Measurements from ENCODE around the gene AQP3.

DNA sequence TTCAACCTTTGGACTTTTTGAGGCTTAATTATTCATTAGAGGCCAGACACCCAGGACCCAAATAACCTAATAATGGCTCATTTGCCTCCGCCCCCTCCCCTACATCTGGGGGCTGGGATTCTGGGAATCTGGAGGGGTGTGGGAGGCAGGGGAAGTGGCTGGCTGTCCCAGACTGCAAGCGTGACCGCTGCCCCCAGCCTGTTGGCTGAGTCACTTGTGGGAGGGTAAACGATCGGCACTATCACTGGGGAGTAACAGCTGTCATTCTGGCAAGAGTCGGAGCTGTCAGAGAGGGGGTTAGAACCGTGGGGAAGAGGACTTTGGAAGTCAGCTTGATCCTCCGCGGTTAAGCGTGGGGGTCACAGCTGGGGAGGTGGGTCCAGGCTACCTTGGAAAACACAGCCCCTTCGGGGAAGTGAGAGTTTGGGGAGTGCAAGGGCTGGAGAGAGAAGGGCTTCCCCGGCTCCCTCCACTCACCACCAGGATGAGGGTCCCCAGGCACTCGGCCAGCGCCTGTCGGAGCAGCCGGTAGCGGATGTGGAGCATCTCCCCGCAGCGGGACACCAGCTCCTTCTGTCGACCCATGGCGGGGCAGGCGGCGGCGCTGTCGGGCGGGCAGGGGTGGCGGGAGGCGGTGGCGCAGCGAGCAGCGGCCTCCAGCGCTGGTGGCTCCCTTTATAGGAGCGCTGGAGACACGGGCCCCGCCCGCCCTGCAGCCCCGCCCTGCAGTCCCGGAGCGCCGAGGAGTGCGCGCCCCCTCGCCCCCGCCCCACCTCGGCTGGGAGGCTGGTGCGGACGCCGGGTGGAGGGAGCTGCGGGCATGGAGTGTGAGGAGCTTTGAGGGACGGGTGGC lies at the start of gene AQP3:
- TF ChIP-seq, protein P1, sequence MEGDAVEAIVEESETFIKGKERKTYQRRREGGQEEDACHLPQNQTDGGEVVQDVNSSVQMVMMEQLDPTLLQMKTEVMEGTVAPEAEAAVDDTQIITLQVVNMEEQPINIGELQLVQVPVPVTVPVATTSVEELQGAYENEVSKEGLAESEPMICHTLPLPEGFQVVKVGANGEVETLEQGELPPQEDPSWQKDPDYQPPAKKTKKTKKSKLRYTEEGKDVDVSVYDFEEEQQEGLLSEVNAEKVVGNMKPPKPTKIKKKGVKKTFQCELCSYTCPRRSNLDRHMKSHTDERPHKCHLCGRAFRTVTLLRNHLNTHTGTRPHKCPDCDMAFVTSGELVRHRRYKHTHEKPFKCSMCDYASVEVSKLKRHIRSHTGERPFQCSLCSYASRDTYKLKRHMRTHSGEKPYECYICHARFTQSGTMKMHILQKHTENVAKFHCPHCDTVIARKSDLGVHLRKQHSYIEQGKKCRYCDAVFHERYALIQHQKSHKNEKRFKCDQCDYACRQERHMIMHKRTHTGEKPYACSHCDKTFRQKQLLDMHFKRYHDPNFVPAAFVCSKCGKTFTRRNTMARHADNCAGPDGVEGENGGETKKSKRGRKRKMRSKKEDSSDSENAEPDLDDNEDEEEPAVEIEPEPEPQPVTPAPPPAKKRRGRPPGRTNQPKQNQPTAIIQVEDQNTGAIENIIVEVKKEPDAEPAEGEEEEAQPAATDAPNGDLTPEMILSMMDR (IDR thresholded peaks at IDR 0.05; ENCODE audit: low read depth, low read length), result peak; percentile 48
- no peak for TF ChIP-seq EZH2phosphoT487 (IDR thresholded peaks at IDR 0.05; ENCODE audit: low read depth)

Measured in OCI-LY3 (cell line).